Panc1 (cell line): ENCODE measurements around the gene SLC8B1.

ENCODE experiments used
- CTCF ChIP-seq: fragments of 450-650 bp; IDR thresholded peaks from 2 replicates; pipeline ENCODE4 v1.5.1; 2017; ENCODE audit warnings: mild to moderate bottlenecking
- POLR2AphosphoS5 ChIP-seq: IDR thresholded peaks from 2 replicates; pipeline ENCODE4 v1.6.1; 2012; ENCODE audit warnings: mild to moderate bottlenecking, low read depth, low read length, moderate library complexity
- REST ChIP-seq, 2 experiments: IDR thresholded peaks; 2 replicates each; pipeline ENCODE4 v1.6.1; 2011 to 2012; ENCODE audit warnings: low read depth in 2 of 2, control low read depth in 1 of 2, low read length in 1 of 2, mild to moderate bottlenecking in 1 of 2, moderate library complexity in 1 of 2; ENCODE audit not compliant: insufficient read depth in 1 of 2
- TCF7L2 ChIP-seq: IDR thresholded peaks from 2 replicates; pipeline ENCODE4 v1.6.1; 2011; ENCODE audit warnings: mild to moderate bottlenecking, low read depth, low read length, inconsistent platforms

DNA sequence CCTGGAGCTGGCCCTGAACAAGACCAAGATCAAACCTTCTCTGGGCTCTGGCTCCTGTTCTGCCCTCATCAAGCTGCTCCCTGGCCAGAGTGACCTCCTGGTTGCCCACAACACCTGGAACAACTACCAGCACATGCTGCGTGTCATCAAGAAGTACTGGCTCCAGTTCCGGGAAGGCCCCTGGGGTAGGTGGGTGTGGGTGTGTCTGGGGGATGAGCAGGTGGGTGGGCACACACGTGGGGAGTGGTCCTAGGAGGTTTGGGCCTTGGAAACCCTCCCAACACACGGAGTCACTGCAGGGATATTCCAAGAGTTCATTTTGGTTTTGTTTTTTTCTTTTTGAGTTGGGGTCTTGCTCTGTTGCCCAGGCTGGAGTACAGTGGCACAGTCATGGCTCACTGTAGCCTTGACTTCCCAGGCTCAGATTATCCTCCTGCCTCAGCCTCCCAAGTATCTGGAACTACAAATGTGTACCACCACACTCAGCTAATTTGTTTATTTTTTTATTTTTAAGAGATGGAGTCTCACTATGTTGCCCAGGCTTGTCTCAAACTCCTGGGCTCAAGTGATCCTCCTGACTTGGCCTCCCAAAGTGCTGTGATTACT is 40.0 kb upstream of the SLC8B1 start:
- TF ChIP-seq CTCF (no peak), POLR2AphosphoS5 (no peak), TCF7L2 (no peak), REST (IDR thresholded peaks at IDR 0.05; ENCODE audit: insufficient read depth in 1 of 2, low read depth in 2 of 2, low read length in 1 of 2) (no peak)
